H1 (cell line): ENCODE measurements around the gene PARK7. TPM values are rescaled to one million over a fixed set of nuclear protein-coding genes. Genes with fewer than 3 reads are reported as not detected.

Experiments
- polyA plus RNA-seq, 7 experiments: library from polyadenylated mRNA; depleted of rRNA in 3 of 7; stranded (reverse) in 5 of 7; unstranded in 2 of 7; fragments of >200 nt in 5 of 7; fragments of 200-250 nt in 2 of 7; gene quantifications; 1 replicate in 5 of 7; 2 replicates in 1 of 7; 4 replicates in 1 of 7; pipeline versions ENCODE4 v1.2.1 to v1.2.3, GENCODE V29; 2011 to 2013; ENCODE audit warnings: missing spikeins in 2 of 7, mixed read lengths in 2 of 7
- total RNA-seq: library from RNA; stranded (reverse); fragmentation: NEBNext Ultra II Directional; extraction: Animal tissue kit (Norgen Biotek cat#: 25700); gene quantifications from 2 replicates; pipeline ENCODE4 v1.2.1, GENCODE V29; 2021
- TF ChIP-seq, protein P1 (sequence below): fragments of 300-600 bp; sonication (generic); IDR thresholded peaks from 2 replicates; pipeline ENCODE4 v1.7.1; 2012; ENCODE audit warnings: low read length, moderate library complexity, mild to moderate bottlenecking, inconsistent platforms; ENCODE audit not compliant: insufficient replicate concordance

The PARK7 gene
- total and polyA plus RNA-seq, 2 of the 8 experiments (the other 6 are each of a cell fraction or from before 2014, with no cell fraction given): 206 to 383 TPM

DNA sequence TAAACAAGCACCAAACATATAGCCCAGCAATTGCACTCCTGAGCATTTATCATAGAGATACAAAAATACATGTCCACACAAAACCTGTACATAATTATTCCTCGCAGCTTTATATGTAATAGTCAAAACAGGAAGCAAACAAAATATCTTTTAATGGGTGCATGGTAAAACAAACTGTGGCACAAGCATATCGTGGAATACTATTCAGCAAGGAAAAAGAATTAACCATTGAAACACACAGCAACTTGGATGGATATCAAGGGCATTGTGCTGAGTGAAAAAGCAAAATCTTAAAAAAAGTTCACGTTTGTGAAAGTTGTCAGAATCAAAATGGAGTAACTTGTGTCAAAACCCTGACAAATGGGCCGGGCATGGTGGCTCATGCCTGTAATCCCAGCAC, 33.3 kb upstream of the PARK7 start (continued):
- TF ChIP-seq, protein P1, sequence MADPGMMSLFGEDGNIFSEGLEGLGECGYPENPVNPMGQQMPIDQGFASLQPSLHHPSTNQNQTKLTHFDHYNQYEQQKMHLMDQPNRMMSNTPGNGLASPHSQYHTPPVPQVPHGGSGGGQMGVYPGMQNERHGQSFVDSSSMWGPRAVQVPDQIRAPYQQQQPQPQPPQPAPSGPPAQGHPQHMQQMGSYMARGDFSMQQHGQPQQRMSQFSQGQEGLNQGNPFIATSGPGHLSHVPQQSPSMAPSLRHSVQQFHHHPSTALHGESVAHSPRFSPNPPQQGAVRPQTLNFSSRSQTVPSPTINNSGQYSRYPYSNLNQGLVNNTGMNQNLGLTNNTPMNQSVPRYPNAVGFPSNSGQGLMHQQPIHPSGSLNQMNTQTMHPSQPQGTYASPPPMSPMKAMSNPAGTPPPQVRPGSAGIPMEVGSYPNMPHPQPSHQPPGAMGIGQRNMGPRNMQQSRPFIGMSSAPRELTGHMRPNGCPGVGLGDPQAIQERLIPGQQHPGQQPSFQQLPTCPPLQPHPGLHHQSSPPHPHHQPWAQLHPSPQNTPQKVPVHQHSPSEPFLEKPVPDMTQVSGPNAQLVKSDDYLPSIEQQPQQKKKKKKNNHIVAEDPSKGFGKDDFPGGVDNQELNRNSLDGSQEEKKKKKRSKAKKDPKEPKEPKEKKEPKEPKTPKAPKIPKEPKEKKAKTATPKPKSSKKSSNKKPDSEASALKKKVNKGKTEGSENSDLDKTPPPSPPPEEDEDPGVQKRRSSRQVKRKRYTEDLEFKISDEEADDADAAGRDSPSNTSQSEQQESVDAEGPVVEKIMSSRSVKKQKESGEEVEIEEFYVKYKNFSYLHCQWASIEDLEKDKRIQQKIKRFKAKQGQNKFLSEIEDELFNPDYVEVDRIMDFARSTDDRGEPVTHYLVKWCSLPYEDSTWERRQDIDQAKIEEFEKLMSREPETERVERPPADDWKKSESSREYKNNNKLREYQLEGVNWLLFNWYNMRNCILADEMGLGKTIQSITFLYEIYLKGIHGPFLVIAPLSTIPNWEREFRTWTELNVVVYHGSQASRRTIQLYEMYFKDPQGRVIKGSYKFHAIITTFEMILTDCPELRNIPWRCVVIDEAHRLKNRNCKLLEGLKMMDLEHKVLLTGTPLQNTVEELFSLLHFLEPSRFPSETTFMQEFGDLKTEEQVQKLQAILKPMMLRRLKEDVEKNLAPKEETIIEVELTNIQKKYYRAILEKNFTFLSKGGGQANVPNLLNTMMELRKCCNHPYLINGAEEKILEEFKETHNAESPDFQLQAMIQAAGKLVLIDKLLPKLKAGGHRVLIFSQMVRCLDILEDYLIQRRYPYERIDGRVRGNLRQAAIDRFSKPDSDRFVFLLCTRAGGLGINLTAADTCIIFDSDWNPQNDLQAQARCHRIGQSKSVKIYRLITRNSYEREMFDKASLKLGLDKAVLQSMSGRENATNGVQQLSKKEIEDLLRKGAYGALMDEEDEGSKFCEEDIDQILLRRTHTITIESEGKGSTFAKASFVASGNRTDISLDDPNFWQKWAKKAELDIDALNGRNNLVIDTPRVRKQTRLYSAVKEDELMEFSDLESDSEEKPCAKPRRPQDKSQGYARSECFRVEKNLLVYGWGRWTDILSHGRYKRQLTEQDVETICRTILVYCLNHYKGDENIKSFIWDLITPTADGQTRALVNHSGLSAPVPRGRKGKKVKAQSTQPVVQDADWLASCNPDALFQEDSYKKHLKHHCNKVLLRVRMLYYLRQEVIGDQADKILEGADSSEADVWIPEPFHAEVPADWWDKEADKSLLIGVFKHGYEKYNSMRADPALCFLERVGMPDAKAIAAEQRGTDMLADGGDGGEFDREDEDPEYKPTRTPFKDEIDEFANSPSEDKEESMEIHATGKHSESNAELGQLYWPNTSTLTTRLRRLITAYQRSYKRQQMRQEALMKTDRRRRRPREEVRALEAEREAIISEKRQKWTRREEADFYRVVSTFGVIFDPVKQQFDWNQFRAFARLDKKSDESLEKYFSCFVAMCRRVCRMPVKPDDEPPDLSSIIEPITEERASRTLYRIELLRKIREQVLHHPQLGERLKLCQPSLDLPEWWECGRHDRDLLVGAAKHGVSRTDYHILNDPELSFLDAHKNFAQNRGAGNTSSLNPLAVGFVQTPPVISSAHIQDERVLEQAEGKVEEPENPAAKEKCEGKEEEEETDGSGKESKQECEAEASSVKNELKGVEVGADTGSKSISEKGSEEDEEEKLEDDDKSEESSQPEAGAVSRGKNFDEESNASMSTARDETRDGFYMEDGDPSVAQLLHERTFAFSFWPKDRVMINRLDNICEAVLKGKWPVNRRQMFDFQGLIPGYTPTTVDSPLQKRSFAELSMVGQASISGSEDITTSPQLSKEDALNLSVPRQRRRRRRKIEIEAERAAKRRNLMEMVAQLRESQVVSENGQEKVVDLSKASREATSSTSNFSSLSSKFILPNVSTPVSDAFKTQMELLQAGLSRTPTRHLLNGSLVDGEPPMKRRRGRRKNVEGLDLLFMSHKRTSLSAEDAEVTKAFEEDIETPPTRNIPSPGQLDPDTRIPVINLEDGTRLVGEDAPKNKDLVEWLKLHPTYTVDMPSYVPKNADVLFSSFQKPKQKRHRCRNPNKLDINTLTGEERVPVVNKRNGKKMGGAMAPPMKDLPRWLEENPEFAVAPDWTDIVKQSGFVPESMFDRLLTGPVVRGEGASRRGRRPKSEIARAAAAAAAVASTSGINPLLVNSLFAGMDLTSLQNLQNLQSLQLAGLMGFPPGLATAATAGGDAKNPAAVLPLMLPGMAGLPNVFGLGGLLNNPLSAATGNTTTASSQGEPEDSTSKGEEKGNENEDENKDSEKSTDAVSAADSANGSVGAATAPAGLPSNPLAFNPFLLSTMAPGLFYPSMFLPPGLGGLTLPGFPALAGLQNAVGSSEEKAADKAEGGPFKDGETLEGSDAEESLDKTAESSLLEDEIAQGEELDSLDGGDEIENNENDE: no peak
- TF ChIP-seq, all 59 proteins: peak for 0
